ENCODE results near the gene S1PR5. TPM values are rescaled to one million over a fixed set of nuclear protein-coding genes. Genes with fewer than 3 reads are reported as not detected.

The S1PR5 gene
- total RNA-seq, 4 donors from 2014 or later, result 1.8 to 2.6 TPM; not detected in 2

DNA sequence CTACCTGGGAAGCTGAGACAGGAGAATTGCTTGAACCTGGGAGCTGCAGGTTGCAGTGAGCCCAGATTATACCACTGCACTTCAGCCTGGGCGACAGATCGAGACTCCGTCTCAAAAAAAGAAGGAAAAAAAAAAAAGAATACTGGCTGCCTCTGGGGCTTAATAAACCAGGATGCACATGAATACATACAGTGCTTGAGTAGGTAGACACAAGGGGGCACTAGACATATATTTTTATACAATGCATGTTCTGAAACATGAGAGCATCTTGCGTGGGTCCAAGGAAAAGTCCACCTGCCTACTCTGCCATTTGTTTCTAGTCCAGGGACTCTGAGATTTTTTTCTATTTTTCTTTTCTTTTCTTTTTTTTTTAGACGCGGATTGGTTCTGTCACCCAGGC, 45.3 kb downstream of the S1PR5 start:
- intact Hi-C loops (cut with DNase I; ENCODE audit: low total_unique reads), result no loop called here
- no peaks in the 10 kb centered on the region for H3K27me3 ChIP-seq
- no peaks in the 10 kb centered on the region for H3K4me1 ChIP-seq
- H3K4me3 ChIP-seq, result no peak overlapping the region
- no peaks in the 10 kb centered on the region for H3K36me3 ChIP-seq
- TF ChIP-seq, protein P1, sequence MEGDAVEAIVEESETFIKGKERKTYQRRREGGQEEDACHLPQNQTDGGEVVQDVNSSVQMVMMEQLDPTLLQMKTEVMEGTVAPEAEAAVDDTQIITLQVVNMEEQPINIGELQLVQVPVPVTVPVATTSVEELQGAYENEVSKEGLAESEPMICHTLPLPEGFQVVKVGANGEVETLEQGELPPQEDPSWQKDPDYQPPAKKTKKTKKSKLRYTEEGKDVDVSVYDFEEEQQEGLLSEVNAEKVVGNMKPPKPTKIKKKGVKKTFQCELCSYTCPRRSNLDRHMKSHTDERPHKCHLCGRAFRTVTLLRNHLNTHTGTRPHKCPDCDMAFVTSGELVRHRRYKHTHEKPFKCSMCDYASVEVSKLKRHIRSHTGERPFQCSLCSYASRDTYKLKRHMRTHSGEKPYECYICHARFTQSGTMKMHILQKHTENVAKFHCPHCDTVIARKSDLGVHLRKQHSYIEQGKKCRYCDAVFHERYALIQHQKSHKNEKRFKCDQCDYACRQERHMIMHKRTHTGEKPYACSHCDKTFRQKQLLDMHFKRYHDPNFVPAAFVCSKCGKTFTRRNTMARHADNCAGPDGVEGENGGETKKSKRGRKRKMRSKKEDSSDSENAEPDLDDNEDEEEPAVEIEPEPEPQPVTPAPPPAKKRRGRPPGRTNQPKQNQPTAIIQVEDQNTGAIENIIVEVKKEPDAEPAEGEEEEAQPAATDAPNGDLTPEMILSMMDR (IDR thresholded peaks at IDR 0.05), result peak in 1 of 4 experiments; percentile 12
- TF ChIP-seq POLR2A (IDR thresholded peaks at IDR 0.05), result no peak
- no peak for DNase-seq
- H3K27ac ChIP-seq, result no peak overlapping the region
- H3K9me3 ChIP-seq, result no peaks in the 10 kb centered on the region

DNA sequence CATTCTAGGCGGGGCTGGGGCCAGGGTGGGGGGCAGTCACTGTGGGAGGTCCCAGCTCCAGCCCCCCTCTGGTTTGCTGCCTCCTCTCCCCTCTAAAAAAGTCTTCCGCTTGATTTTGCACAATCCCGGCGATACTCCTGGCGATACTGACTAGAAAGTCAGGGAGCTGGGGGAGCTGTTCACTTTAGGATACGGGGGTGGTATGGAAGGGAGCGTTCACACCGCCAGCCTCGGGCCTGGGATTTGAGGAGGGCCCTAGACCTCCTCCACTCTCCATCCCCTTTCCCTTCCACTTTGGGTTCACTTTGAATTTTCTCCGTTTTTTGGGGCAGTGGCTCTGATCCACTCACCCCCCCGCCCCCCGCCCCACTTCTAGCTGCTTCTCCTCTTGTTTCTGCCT, 49.1 kb downstream of the S1PR5 start:
- no peaks in the 10 kb centered on the region for H3K4me1 ChIP-seq
- no peak for DNase-seq
- H3K27ac ChIP-seq, result no peak overlapping the region
- H3K27me3 ChIP-seq, result no peaks in the 10 kb centered on the region
- H3K4me3 ChIP-seq, result no peak overlapping the region
- intact Hi-C loops (cut with DNase I; ENCODE audit: low total_unique reads), result no loop called here
- no peaks in the 10 kb centered on the region for H3K36me3 ChIP-seq
- TF ChIP-seq, protein P1 (IDR thresholded peaks at IDR 0.05), result no peak
- no peak for TF ChIP-seq POLR2A (IDR thresholded peaks at IDR 0.05)
- H3K9me3 ChIP-seq, result no peaks in the 10 kb centered on the region

DNA sequence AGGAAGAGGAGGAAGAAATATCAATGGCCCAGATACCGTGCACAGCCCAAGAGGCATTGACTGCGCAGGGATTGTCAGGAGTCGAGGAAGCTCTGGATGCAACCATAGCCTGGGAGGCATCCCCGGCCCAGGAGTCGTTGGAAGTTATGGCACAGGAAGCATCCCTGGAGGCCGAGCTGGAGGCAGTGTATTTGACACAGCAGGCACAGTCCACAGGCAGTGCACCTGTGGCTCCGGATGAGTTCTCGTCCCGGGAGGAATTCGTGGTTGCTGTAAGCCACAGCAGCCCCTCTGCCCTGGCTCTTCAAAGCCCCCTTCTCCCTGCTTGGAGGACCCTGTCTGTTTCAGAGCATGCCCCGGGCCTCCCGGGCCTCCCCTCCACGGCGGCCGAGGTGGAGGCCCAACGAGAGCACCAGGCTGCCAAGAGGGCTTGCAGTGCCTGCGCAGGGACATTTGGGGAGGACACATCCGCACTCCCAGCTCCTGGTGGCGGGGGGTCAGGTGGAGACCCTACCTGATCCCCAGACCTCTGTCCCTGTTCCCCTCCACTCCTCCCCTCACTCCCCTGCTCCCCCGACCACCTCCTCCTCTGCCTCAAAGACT, 50.0 kb downstream of the S1PR5 start:
- Histone ChIP-seq H3K4me3 (no peak overlapping the region), H3K4me1 (no peaks in the 10 kb centered on the region), H3K9me3 (no peaks in the 10 kb centered on the region), H3K36me3 (no peaks in the 10 kb centered on the region), H3K27me3 (no peaks in the 10 kb centered on the region), H3K27ac (no peak overlapping the region)
- no peak for DNase-seq
- TF ChIP-seq, protein P1 (IDR thresholded peaks at IDR 0.05), result no peak
- TF ChIP-seq POLR2A (IDR thresholded peaks at IDR 0.05), result no peak
- intact Hi-C loops (cut with DNase I; ENCODE audit: low total_unique reads), result no loop called here

DNA sequence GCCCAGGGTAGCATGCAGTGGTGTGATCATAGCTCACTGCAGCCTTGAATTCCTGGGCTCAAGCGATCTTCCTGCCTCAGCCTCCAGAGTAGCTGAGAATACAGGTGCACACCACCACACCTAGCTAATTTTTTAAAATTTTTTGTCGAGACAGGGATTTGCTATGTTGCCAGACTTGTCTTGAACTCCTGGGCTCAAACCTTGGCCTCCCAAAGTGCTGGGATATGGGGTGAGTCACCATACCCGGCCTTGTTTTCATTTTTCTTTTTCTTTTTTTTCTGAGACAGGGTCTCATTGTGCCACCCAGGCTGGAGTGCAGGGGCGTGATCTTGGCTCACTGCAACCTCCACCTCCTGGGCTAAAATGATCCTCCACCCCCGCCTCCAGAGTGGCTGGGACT, 52.8 kb downstream of the S1PR5 start:
- H3K27ac ChIP-seq, result no peak overlapping the region
- no peaks in the 10 kb centered on the region for H3K36me3 ChIP-seq
- intact Hi-C loops (cut with DNase I; ENCODE audit: low total_unique reads), result no loop called here
- no peak for TF ChIP-seq POLR2A (IDR thresholded peaks at IDR 0.05)
- TF ChIP-seq, protein P1 (IDR thresholded peaks at IDR 0.05), result no peak
- no peak overlapping the region for H3K4me3 ChIP-seq
- H3K27me3 ChIP-seq, result no peaks in the 10 kb centered on the region
- peaks cover 0 to 4% of the 10 kb centered on the region in 2 donors for H3K4me1 ChIP-seq
- no peaks in the 10 kb centered on the region for H3K9me3 ChIP-seq
- DNase-seq, result no peak

MicroRNAs encoded within 50 kb of the gene (microRNA counts, 767-probe panel; counts per million panel counts)
- 0 counts per million in 2 donors for microRNA hsa-miR-1238

Small RNA genes lying within 50 kb of the gene (microRNA-seq; reads per million reads assigned to microRNA genes)
- not detected for gene MIR1238 (ENCODE audit: borderline microRNAs expressed, borderline replicate concordance)

Small RNA genes lying within 50 kb of the gene (small RNA-seq; reads per million reads assigned to genes)
- not detected for gene MIR1238
- not detected for gene RNU7-140P

Other genes with a start within 250 kb of the S1PR5 start
- 10 to 100 TPM in 3 of 4 donors, 1 to 10 TPM in 1; 6.5 to 32.8 (median 23.2) TPM for gene ICAM1, start 246.3 kb downstream of the S1PR5 start, total RNA-seq
- under 1 TPM in 1 of 4 donors, not detected in 3; 0.41 TPM for gene ICAM4, start 230.5 kb downstream of the S1PR5 start, total RNA-seq
- gene ICAM5, start 227.5 kb downstream of the S1PR5 start, total RNA-seq, result under 1 TPM in 3 of 4 donors, not detected in 1; 0.07 to 0.88 (median 0.29) TPM
- 1 to 10 TPM in 2 of 4 donors, not detected in 2; 1.0 to 2.5 TPM for gene ZGLP1, start 207.6 kb downstream of the S1PR5 start, total RNA-seq
- gene FDX2, start 201.4 kb downstream of the S1PR5 start, total RNA-seq, result 10 to 100 TPM in 1 of 4 donors, 1 to 10 TPM in 3; 1.5 to 12.7 (median 4.9) TPM
- 10 to 100 TPM in 3 of 4 donors, 1 to 10 TPM in 1; 7.4 to 42.4 (median 16.4) TPM for gene RAVER1, start 183.9 kb downstream of the S1PR5 start, total RNA-seq
- 10 to 100 TPM in 1 of 4 donors, 1 to 10 TPM in 3; 3.0 to 65.3 (median 6.2) TPM for gene ICAM3, start 177.8 kb downstream of the S1PR5 start, total RNA-seq
- 100 to 1,000 TPM in 1 of 4 donors, 10 to 100 TPM in 3; 22.0 to 112 (median 67.8) TPM for gene TYK2, start 136.9 kb downstream of the S1PR5 start, total RNA-seq
- 100 to 1,000 TPM in 2 of 4 donors, 10 to 100 TPM in 2; 41.5 to 163 (median 129) TPM for gene CDC37, start 113.9 kb downstream of the S1PR5 start, total RNA-seq
- 10 to 100 TPM in 1 of 4 donors, 1 to 10 TPM in 3; 3.2 to 10.6 (median 4.1) TPM for gene PDE4A, start 96.9 kb downstream of the S1PR5 start, total RNA-seq
- gene KEAP1, start 14.1 kb downstream of the S1PR5 start, total RNA-seq, result 100 to 1,000 TPM in 1 of 4 donors, 10 to 100 TPM in 3; 39.7 to 127 (median 56.8) TPM
- 10 to 100 TPM in 2 of 4 donors, 1 to 10 TPM in 2; 4.4 to 22.1 (median 8.4) TPM for gene ATG4D, start 26.5 kb upstream of the S1PR5 start, total RNA-seq
- 100 to 1,000 TPM in 1 of 4 donors, 10 to 100 TPM in 2, 1 to 10 TPM in 1; 9.0 to 152 (median 27.6) TPM for gene KRI1, start 48.6 kb upstream of the S1PR5 start, total RNA-seq
- 10 to 100 TPM in 1 of 4 donors, 1 to 10 TPM in 3; 7.7 to 14.6 (median 7.8) TPM for gene CDKN2D, start 51.5 kb upstream of the S1PR5 start, total RNA-seq
- gene AP1M2, start 69.9 kb upstream of the S1PR5 start, total RNA-seq, result 10 to 100 TPM in 2 of 4 donors, not detected in 2; 14.9 to 16.7 TPM
- 100 to 1,000 TPM in 1 of 4 donors, 10 to 100 TPM in 3; 38.5 to 107 (median 65.8) TPM for gene SLC44A2, start 108.1 kb upstream of the S1PR5 start, total RNA-seq
- gene ILF3, start 136.9 kb upstream of the S1PR5 start, total RNA-seq, result 100 to 1,000 TPM in 2 of 4 donors, 10 to 100 TPM in 2; 57.1 to 282 (median 138) TPM
- 100 to 1,000 TPM in 1 of 4 donors, 10 to 100 TPM in 3; 35.0 to 311 (median 50.8) TPM for gene QTRT1, start 184.0 kb upstream of the S1PR5 start, total RNA-seq
- gene DNM2, start 200.6 kb upstream of the S1PR5 start, total RNA-seq, result 100 to 1,000 TPM in 2 of 4 donors, 10 to 100 TPM in 2; 46.8 to 150 (median 86.0) TPM

All from uterus (tissue), 4 donors.